Measurements from ENCODE around the gene RERE.
A peak's percentile ranks its signal among the peaks of the same experiment; 100 is the strongest.

The RERE gene

GRCh38 chr1:8373581-8374241 is 443.7 kb downstream of the RERE start:
- DNase-seq = peak; percentile 43 to 67

DNA sequence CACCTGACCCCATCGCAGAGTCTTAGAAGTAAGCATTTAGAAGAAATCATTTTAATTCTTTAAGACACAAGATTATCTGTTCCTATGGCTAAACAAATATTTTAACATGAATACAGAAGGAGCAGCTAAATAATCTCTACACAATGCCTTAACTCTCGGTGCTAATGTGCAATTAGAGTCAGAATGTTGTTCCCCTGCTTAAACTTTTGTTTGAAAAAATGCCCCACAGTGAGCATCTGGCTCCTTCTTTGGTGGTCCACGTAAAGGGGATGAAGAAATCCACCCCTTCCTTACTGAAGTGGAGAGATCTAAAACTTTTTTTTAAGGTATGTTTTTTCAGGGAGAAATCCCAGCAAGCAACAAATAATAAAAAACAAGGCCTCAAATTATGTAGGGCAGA is 444.3 kb downstream of the RERE start:
- DNase-seq = no peak

GRCh38 chr1:8371372-8371991 is 446.0 kb downstream of the RERE start:
- DNase-seq = no peak

- DNase-seq = no peak
Measured at GRCh38 chr1:8370905-8371315, 446.5 kb downstream of the RERE start.

- DNase-seq = no peak
Measured at GRCh38 chr1:8370046-8370881, 447.2 kb downstream of the RERE start.

DNA sequence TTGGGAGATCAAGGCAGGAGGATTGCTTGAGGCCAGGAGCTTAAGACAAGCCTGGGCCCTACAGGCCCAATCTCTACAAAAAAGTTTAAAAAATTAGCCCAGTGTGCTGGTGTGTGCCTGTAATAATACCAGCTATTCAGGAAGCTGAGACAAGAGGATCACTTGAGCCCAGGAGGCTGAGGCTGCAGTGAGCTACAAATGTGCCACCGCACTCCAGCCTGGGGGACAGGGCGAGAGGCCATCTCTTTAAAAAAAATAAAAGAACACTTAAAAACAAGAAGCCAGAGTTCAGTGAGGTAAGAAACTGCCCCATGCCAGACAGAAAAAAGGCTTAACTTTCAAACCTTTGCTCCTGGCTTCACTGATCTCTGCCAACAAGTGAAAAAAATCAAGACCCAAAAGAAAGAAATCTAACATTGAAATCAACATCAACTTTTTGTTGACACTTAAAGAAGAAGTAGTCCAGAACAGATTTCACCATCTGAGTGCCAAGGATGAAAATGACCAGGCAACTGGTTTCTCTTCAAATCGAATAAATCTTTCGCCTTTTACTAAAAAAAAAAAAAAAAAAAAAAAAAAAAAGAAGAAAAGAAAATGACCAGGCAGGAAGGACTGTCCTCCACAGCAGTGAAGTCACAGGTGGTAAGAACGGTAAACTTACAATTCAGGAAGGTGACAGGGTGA is 448.3 kb downstream of the RERE start:
- no peak for DNase-seq

DNA sequence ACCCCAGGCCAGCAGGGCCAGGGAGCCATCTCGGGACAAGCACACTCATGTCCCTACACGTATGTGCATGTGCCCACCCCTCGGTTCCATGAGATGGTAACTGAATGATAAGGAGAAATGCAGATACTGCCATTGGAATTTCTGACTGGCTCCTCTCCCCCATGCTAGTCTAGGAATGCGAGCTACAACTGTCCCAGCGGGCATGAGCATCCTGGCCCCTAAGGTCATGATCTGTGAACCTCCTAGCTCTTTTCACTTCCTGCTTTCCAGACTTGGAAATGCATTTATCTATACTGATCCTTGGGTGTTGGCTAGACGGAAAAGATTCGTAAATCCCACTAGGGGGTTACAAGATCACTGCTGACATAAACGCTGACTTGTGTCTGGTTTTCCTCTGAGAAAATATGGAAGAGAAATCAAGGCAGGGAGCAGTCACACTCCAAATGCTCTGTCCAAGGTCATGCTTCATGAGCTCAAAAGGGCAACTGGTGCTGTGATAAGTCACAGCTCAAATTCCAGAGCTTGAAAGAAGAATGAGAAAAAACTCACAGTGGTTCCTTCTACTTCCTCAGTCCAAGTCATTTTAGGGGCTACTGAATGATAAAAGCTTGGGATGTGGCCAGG is 449.8 kb downstream of the RERE start:
- DNase-seq = no peak

DNA sequence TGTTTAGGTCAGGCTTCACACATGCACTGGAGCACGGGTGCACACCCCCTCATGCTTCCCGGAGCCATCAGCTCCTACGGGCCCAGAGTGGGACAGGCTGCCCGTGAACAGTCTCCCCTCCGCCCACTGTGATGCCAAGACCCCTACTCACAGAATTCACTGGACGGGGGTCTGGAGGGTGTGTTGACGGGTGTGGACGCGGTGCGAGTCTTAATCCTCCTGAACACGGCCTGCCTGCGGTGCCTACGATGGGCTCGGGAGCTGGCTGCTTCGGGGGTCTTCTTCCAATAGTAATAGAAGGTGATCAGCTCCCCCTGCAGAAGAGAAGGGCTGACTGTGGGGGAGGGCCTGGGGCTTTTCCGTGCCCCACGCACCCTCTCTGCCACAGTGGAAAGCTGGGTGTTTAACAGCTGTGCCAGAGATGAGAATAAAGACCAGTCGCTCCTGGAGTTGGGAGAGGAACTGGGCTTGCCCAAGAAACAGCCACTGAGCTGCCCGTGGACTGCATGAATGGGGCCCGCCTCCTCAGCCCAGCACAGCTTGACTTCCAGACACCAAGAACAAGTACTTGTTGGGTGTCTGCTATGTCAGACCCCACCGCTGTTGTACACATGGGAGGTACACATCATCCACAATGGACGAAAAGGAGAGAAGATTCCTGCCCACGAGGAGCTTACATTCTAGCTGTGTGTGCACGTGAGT is 451.6 kb downstream of the RERE start:
- DNase-seq = no peak

DNA sequence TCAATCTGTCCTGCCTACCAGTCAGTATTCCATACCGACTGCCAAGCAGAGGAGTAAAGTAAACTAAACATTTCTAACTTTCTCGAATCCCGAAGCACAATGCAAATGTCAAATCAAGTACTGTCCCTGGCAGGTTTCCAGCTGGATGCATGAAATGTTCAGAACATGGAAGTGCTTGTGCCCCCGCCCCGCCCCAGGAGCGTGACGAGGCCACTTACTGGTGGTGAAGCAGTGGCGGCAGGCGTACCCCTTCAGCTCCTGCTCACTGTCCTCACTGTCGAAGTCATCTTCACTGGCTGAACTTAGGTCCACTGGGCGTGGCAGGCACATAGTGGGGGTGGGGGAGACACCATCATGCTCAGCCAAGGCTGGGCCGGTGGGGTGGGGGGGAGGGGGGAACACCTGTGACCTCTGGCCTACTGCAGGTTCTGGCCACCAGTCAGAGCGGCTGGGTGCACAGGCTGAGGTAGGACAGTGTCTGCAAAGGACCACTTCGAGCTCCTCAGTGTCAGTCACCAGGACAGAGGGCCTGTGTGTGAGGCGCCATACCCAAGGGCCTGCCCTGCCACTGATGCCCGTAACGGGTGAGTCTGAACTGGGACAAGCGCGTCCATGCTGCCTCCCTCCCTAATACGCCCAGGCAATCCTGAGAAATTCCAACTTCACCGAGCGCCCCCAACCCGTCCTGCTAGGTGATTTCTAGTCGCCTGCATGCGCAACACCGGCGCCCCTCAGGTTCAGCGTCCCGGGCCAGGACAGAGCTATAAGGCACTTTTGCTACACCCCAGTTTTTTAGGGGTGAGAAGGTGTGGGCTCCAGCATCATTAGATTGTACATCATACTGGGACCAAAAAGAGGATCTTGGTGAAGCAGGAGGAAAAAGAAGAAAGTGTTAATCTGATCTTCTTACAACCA is 452.7 kb downstream of the RERE start:
- DNase-seq = no peak

DNA sequence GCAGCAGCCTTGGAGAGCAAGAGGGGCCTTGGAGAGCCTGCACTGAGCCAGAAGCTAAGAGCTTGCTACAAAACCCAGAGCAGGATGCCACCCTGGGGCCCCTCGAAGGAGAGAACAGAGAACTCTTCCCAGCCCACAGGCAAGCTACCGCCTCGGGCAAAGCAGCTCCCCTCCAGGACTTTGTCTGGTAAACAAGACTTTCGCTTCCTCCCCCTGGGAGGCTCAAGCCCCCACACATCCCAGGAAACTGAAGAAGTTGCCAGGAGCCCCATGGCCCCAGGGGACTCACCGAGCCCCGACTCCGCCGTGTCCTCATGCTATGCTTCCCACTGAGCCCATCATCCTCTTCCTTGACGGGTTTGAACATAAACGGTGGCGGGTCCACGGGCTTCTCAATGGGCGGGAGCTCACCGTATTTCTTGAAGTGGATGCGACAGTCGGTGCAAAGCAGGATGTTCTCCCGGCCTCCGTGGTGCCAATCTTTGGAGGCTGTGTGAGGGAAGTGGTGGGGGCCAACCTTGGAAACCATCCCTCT is 453.6 kb downstream of the RERE start:
- DNase-seq = no peak

- DNase-seq = no peak
Measured at GRCh38 chr1:8363186-8363766, 454.2 kb downstream of the RERE start.

- no peak for DNase-seq
Measured at GRCh38 chr1:8362701-8363101, 454.7 kb downstream of the RERE start.

- DNase-seq = no peak
Measured at GRCh38 chr1:8361198-8361849, 456.1 kb downstream of the RERE start.

GRCh38 chr1:8360493-8361197 is 456.8 kb downstream of the RERE start:
- DNase-seq = no peak

GRCh38 chr1:8359617-8360481 is 457.6 kb downstream of the RERE start:
- no peak for DNase-seq

GRCh38 chr1:8358897-8359616 is 458.4 kb downstream of the RERE start:
- DNase-seq = no peak

DNA sequence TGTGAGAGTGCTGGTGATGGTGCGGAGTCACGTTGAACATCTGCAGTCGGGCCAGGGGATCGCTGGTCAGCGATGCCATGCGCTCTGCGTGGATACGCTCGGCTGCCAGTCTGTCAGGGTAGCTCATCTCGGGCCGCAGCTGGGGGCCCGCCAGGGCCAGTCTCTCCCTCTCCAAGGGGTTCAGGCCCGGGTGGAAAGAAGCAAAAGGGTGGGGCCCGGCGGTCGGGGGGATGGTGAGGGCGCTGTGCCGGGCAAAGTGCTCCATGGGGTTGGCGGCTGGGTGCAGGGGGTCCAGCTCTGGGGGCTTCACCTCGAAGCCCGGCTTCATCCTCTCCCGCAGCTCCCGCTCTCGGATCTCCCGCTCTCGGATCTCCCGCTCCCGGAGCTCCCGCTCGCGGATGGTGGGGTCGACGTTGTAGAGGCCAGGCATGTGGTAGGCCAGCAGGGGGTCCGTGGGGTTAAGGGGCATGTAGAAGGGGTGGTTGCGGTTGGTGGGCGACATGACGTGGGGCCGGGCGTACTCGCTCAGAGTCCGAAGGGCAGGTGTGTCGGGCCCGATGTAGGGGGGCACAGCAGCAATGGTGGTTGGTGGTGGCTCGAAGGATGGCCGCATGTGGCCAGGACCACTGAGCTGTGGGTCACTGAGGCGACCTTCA is 459.1 kb downstream of the RERE start:
- DNase-seq = no peak

Measured in inflammatory macrophage (primary cell).